Lower leg skin (tissue), 4 donors: Measurements from ENCODE around the gene BOD1L1. TPM values are rescaled to one million over a fixed set of nuclear protein-coding genes. Genes with fewer than 3 reads are reported as not detected.
"Not testable (repeated sequence)": the region's sequence is repeated elsewhere in the genome, so short reads cannot be mapped to it uniquely, and the experiment has no call there.

Experiments
- DNase-seq, 2 donors: peaks; one replicate each; pipeline ENCODE4 v3.0.0-alpha.2; 2019; ENCODE audit warnings: low spot score in 2 of 2
- H3K4me3 ChIP-seq: fragments of 200-600 bp; sonication (generic); 2 replicates; pipeline ENCODE4 v1.5.1; 2017; ENCODE audit warnings: mild to moderate bottlenecking, low read depth; ENCODE audit not compliant: poor library complexity, severe bottlenecking
- POLR2A ChIP-seq, 2 donors: fragments of 450-650 bp; IDR thresholded peaks; one replicate each; pipeline ENCODE4 v1.6.1; 2016 to 2017; ENCODE audit warnings: antibody characterized with exemption in 2 of 2, mild to moderate bottlenecking in 1 of 2, moderate library complexity in 1 of 2
- WGBS, 2 donors: methylation state at CpG; one replicate each; pipeline ENCODE4 v1.1.5; 2018; 5-methylcytosine and 5-hydroxymethylcytosine counted together
- intact Hi-C: fragments of 100-400 bp; cut with DNase I; formaldehyde crosslinking; loops from one replicate; pipeline ENCODE4 v1.15.0; 2023; ENCODE audit warnings: low total_unique reads
- total RNA-seq, 4 donors: library from RNA; depleted of rRNA; stranded (reverse); fragments of >200 nt; gene quantifications; one replicate each; pipeline ENCODE4 v1.1.0, GENCODE V29; 2016
- TF ChIP-seq, protein P1 (sequence below), 3 donors: fragments of 450-650 bp; IDR thresholded peaks; one replicate each; pipeline ENCODE4 v1.5.1; 2016; ENCODE audit warnings: antibody characterized with exemption in 3 of 3, mild to moderate bottlenecking in 3 of 3, moderate library complexity in 2 of 3

Gene BOD1L1
- total RNA-seq, 4 donors from 2014 or later = 25.3 to 32.7 (median 30.6) TPM

- no peak for DNase-seq
- WGBS, 2 donors = 86 to 98% methylated on average over 1 of the region's 1 CpG
- H3K4me3 ChIP-seq = no peak overlapping the region
- no peak for TF ChIP-seq POLR2A (IDR thresholded peaks at IDR 0.05)
- TF ChIP-seq, protein P1, sequence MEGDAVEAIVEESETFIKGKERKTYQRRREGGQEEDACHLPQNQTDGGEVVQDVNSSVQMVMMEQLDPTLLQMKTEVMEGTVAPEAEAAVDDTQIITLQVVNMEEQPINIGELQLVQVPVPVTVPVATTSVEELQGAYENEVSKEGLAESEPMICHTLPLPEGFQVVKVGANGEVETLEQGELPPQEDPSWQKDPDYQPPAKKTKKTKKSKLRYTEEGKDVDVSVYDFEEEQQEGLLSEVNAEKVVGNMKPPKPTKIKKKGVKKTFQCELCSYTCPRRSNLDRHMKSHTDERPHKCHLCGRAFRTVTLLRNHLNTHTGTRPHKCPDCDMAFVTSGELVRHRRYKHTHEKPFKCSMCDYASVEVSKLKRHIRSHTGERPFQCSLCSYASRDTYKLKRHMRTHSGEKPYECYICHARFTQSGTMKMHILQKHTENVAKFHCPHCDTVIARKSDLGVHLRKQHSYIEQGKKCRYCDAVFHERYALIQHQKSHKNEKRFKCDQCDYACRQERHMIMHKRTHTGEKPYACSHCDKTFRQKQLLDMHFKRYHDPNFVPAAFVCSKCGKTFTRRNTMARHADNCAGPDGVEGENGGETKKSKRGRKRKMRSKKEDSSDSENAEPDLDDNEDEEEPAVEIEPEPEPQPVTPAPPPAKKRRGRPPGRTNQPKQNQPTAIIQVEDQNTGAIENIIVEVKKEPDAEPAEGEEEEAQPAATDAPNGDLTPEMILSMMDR (IDR thresholded peaks at IDR 0.05) = no peak
- intact Hi-C loops = no loop called here
Observed at GRCh38 chr4:13562876-13563275, 64.6 kb downstream of the BOD1L1 start.

DNA sequence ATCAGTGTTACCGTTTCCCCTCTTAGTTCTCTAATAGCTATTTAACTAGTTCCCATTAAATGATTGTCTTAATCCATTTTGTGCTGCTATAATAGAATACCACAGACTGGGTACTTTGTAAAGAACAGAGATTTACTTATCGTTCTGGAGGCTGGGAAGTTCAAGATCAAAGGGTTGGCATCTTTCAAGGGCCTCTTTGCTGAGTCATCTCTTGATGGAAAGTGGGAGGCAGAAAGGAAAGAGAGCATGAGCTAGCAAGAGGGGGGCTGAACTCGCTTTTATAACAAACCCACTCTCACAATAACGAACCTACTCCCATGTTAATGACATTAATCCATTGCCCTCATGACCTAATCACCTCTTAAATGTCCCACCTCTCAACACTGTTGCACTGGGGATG is 65.9 kb downstream of the BOD1L1 start:
- intact Hi-C loops = no loop called here
- TF ChIP-seq, protein P1 (IDR thresholded peaks at IDR 0.05) = no peak
- 68 to 69% methylated on average over 4 of the region's 4 CpGs for WGBS, 2 donors
- no peak overlapping the region for H3K4me3 ChIP-seq
- no peak for DNase-seq

DNA sequence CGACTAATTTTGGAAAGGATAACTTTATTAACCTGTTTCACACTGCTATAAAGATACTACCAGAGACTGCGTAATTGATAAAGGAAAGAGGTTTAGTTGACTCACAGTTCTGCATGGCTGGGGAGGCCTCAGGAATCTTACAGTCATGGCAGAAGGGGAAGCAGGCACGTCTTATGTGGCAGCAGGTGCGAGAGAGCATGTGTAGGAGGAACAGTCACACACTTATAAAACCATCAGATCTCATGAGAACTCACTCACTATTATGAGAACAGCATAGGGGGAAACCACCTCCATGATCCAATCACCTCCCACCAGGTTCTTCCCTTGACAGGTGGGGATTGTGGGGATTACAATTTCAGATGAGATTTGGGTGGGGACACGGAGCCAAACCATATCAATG is 67.4 kb downstream of the BOD1L1 start:
- 63 to 74% methylated on average over 5 of the region's 5 CpGs for WGBS, 2 donors
- H3K4me3 ChIP-seq, DNase-seq, intact Hi-C loops: not testable (repeated sequence)

DNA sequence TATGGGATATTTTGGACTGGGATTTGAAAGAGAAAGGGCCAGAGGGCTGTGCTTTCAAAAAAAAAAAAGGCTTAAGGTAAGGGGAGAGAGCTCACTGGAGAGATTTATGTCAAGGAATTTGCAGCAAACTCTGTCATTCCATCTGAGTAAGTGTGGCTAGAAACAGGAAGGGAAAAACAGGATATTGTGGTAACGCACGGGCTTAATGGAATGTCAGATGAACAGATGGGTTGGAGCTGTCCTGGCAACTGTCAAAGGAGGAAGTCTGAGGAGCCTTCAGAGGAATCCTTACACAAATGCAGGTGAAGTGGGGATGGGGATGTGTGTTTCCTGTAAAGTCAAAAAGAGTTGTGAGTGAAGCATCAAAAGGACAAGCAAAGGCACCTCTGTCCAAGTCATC is 68.1 kb downstream of the BOD1L1 start:
- no peak for DNase-seq
- intact Hi-C loops = no loop called here
- 15 to 23% methylated on average over 2 of the region's 2 CpGs for WGBS, 2 donors
- TF ChIP-seq, protein P1 (IDR thresholded peaks at IDR 0.05) = no peak
- no peak for TF ChIP-seq POLR2A (IDR thresholded peaks at IDR 0.05)
- no peak overlapping the region for H3K4me3 ChIP-seq

DNA sequence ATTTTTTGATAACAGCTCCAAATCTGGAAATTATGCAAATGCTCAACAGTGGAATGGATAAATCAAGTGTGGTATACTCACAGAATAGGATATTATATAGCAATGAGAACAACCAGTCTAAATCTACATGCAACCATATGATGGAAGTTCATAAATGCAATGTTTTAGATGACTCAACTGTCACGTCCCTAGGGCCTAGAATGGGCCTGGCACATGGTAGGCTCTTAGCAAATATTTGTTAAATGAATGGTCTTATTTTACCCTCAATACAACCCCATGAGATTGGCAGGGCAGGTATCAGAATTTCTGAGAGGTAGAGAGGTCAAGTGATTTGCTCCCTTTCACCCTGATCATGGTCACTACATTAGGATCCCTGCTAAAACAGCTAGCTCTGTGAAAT is 68.6 kb downstream of the BOD1L1 start:
- 71 to 72% methylated on average over 1 of the region's 1 CpG for WGBS, 2 donors
- intact Hi-C loops = no loop called here
- no peak for DNase-seq
- TF ChIP-seq, protein P1 (IDR thresholded peaks at IDR 0.05) = no peak
- TF ChIP-seq POLR2A (IDR thresholded peaks at IDR 0.05) = no peak
- no peak overlapping the region for H3K4me3 ChIP-seq

GRCh38 chr4:13555325-13555724 is 72.2 kb downstream of the BOD1L1 start:
- no peak for DNase-seq
- intact Hi-C loops = no loop called here
- WGBS, 2 donors = 82 to 86% methylated on average over 2 of the region's 2 CpGs
- no peak overlapping the region for H3K4me3 ChIP-seq
- no peak for TF ChIP-seq POLR2A (IDR thresholded peaks at IDR 0.05)
- TF ChIP-seq, protein P1 (IDR thresholded peaks at IDR 0.05) = no peak
